HL-60 (cell line): ENCODE data around the gene PLXNA2.

ENCODE experiments used
- CTCF ChIP-seq: IDR thresholded peaks from one replicate; pipeline ENCODE4 v1.5.1; 2011; ENCODE audit warnings: low read length, control low read depth, inconsistent platforms; ENCODE audit not compliant: insufficient read depth
- GABPA ChIP-seq: IDR thresholded peaks from 2 replicates; pipeline ENCODE4 v1.6.1; 2012; ENCODE audit warnings: low read depth
- POLR2AphosphoS5 ChIP-seq: IDR thresholded peaks from 2 replicates; pipeline ENCODE4 v1.6.1; 2012; ENCODE audit warnings: low read depth
- REST ChIP-seq: IDR thresholded peaks from 2 replicates; pipeline ENCODE4 v1.6.1; 2012; ENCODE audit warnings: low read depth; ENCODE audit not compliant: insufficient replicate concordance

GRCh38 chr1:208198236-208198635 lies 45.9 kb downstream of the PLXNA2 start:
- TF ChIP-seq CTCF = no peak
- TF ChIP-seq POLR2AphosphoS5 = no peak
- TF ChIP-seq REST = no peak
- TF ChIP-seq GABPA = no peak
